Measurements from ENCODE around the gene EEF1A2. TPM values are rescaled to one million over a fixed set of nuclear protein-coding genes. Genes with fewer than 3 reads are reported as not detected.

EEF1A2 gene
- total and polyA plus RNA-seq, 2 of the 4 experiments (the other 2 are of a cell fraction): 1.3 to 4.6 TPM

GRCh38 chr20:63443606-63444395 is 55.1 kb downstream of the EEF1A2 start:
- ChIA-PET CTCF (no interaction called here), POLR2A (ENCODE audit: unreplicated experiment) (no interaction called here)
- Histone ChIP-seq H3K4ac (ENCODE audit: low read depth, low read length) (no peak overlapping the region), H3K9me3 (ENCODE audit: control insufficient read depth, insufficient read depth, low read length) (no peaks in the 10 kb centered on the region), H4K8ac (ENCODE audit: low read depth in 2 of 2, low read length in 2 of 2) (no peak overlapping the region), H4K5ac (ENCODE audit: low read depth, low read length) (no peak overlapping the region), H2AK9ac (replicated peaks; ENCODE audit: low read depth, low read length, poor library complexity) (no peak overlapping the region), H2BK15ac (ENCODE audit: low read depth, low read length) (no peak overlapping the region), H3K9ac (ENCODE audit: low read depth, low read length) (no peak overlapping the region), H3K18ac (ENCODE audit: low read depth, low read length) (no peak overlapping the region), H3K79me1 (ENCODE audit: low read depth in 1 of 2, low read length in 2 of 2) (no peaks in the 10 kb centered on the region), H2AFZ (replicated peaks; ENCODE audit: low read length, poor library complexity) (no peak overlapping the region), H2AK5ac (ENCODE audit: low read depth, low read length) (no peak overlapping the region), H3K9me1 (ENCODE audit: insufficient read depth, low read length) (no peaks in the 10 kb centered on the region), H3K4me1 (ENCODE audit: control insufficient read depth, insufficient read depth, low read length) (no peaks in the 10 kb centered on the region), H4K91ac (ENCODE audit: insufficient read depth, low read depth, low read length) (no peak overlapping the region), H3K27ac (ENCODE audit: insufficient read depth, low read length) (no peak overlapping the region), H3K23ac (ENCODE audit: low read depth, low read length) (no peak overlapping the region), H2BK5ac (ENCODE audit: low read depth, low read length, poor library complexity, severe bottlenecking) (peak overlapping the region; percentile 54), H3K4me2 (ENCODE audit: low read depth, low read length) (no peak overlapping the region), H2BK120ac (ENCODE audit: low read depth, low read length) (no peak overlapping the region), H2BK20ac (ENCODE audit: low read depth, low read length) (no peak overlapping the region), H3K27me3 (ENCODE audit: control insufficient read depth, insufficient read depth, low read length) (peaks cover 9% of the 10 kb centered on the region; the same call in 1 of the 2 replicates), H3K4me3 (ENCODE audit: insufficient read depth, low read depth, low read length) (no peak overlapping the region), H3K56ac (ENCODE audit: extremely low read depth, insufficient read depth, low read length) (no peak overlapping the region), H3K14ac (replicated peaks; ENCODE audit: low read depth, low read length) (no peak overlapping the region), H4K20me1 (ENCODE audit: insufficient read depth, low read length) (no peaks in the 10 kb centered on the region), H3K36me3 (ENCODE audit: control insufficient read depth, insufficient read depth, low read length) (no peaks in the 10 kb centered on the region)
- intact Hi-C loops (cut with micrococcal nuclease): no loop called here
- BruUV-seq (replicated peaks): no TSS peak
- ATAC-seq (ENCODE audit: low read depth) (no peak), DNase-seq (no peak)
- in situ Hi-C loops (cut with MboI; ENCODE audit: low sequenced_read_pairs): no loop called here
- no peak for TF ChIP-seq RFX5 (IDR thresholded peaks at IDR 0.05; ENCODE audit: low read depth, low read length)
- TF ChIP-seq MXI1 (IDR thresholded peaks at IDR 0.05; ENCODE audit: borderline replicate concordance, low read depth, low read length): no peak
- no peak for TF ChIP-seq RCOR1 (IDR thresholded peaks at IDR 0.05; ENCODE audit: insufficient replicate concordance, low read length)
- TF ChIP-seq BHLHE40 (IDR thresholded peaks at IDR 0.05; ENCODE audit: low read depth, low read length): no peak
- TF ChIP-seq MAFK (IDR thresholded peaks at IDR 0.05; ENCODE audit: low read depth, low read length): no peak
- no peak for TF ChIP-seq SMC3 (IDR thresholded peaks at IDR 0.05; ENCODE audit: low read depth, low read length)
- TF ChIP-seq, protein P1, sequence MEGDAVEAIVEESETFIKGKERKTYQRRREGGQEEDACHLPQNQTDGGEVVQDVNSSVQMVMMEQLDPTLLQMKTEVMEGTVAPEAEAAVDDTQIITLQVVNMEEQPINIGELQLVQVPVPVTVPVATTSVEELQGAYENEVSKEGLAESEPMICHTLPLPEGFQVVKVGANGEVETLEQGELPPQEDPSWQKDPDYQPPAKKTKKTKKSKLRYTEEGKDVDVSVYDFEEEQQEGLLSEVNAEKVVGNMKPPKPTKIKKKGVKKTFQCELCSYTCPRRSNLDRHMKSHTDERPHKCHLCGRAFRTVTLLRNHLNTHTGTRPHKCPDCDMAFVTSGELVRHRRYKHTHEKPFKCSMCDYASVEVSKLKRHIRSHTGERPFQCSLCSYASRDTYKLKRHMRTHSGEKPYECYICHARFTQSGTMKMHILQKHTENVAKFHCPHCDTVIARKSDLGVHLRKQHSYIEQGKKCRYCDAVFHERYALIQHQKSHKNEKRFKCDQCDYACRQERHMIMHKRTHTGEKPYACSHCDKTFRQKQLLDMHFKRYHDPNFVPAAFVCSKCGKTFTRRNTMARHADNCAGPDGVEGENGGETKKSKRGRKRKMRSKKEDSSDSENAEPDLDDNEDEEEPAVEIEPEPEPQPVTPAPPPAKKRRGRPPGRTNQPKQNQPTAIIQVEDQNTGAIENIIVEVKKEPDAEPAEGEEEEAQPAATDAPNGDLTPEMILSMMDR (conservative IDR thresholded peaks at IDR 0.05; ENCODE audit: low read depth, low read length): no peak
- no peak for TF ChIP-seq RAD21 (IDR thresholded peaks at IDR 0.05; ENCODE audit: low read length)
- TF ChIP-seq POLR2A (IDR thresholded peaks at IDR 0.05; ENCODE audit: low read depth, low read length): no peak
- no peak for TF ChIP-seq NFE2L2 (IDR thresholded peaks at IDR 0.05; ENCODE audit: low read depth, low read length)
- TF ChIP-seq, protein P2, sequence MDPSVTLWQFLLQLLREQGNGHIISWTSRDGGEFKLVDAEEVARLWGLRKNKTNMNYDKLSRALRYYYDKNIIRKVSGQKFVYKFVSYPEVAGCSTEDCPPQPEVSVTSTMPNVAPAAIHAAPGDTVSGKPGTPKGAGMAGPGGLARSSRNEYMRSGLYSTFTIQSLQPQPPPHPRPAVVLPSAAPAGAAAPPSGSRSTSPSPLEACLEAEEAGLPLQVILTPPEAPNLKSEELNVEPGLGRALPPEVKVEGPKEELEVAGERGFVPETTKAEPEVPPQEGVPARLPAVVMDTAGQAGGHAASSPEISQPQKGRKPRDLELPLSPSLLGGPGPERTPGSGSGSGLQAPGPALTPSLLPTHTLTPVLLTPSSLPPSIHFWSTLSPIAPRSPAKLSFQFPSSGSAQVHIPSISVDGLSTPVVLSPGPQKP (IDR thresholded peaks at IDR 0.05; ENCODE audit: borderline replicate concordance, low read depth, low read length): no peak
- TF ChIP-seq CHD1 (IDR thresholded peaks at IDR 0.05; ENCODE audit: low read depth, low read length): no peak
- TF ChIP-seq MAZ (IDR thresholded peaks at IDR 0.05; ENCODE audit: borderline replicate concordance, low read depth, low read length): no peak
- TF ChIP-seq CEBPB (IDR thresholded peaks at IDR 0.05; ENCODE audit: low read depth, low read length): no peak
- TF ChIP-seq FOS (IDR thresholded peaks at IDR 0.05; ENCODE audit: low read depth, low read length): no peak
- TF ChIP-seq, protein P3, sequence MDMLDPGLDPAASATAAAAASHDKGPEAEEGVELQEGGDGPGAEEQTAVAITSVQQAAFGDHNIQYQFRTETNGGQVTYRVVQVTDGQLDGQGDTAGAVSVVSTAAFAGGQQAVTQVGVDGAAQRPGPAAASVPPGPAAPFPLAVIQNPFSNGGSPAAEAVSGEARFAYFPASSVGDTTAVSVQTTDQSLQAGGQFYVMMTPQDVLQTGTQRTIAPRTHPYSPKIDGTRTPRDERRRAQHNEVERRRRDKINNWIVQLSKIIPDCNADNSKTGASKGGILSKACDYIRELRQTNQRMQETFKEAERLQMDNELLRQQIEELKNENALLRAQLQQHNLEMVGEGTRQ (IDR thresholded peaks at IDR 0.05; ENCODE audit: low read depth, low read length): no peak
- 43% methylated on average over 2 of the region's 25 CpGs; no CpG with 5 or more reads in 1 of the 2 experiments for WGBS, 2 experiments (ENCODE audit: extremely low coverage in 2 of 2, insufficient read length in 1 of 2)
- dilution Hi-C loops (cut with HindIII; ENCODE audit: low sequenced_read_pairs, unreplicated experiment): no loop called here

Data from IMR-90 (cell line).